Glutamatergic neuron (in vitro differentiated cells): ENCODE measurements around the gene SNRPA. TPM values are rescaled to one million over a fixed set of nuclear protein-coding genes. Genes with fewer than 3 reads are reported as not detected.

Source experiments
- DNase-seq: peaks from one replicate; pipeline ENCODE4 v3.0.0; 2022
- H3K27ac Mint-ChIP-seq: one replicate; pipeline ENCODE4 v1.8.0; 2020; ENCODE audit warnings: mild to moderate bottlenecking, mixed read lengths, inconsistent platforms; ENCODE audit not compliant: unreplicated experiment
- H3K27me3 Mint-ChIP-seq: one replicate; pipeline ENCODE4 v1.8.0; 2020; ENCODE audit warnings: mild to moderate bottlenecking, moderate library complexity, mixed read lengths, inconsistent platforms; ENCODE audit not compliant: unreplicated experiment
- H3K36me3 Mint-ChIP-seq: one replicate; pipeline ENCODE4 v1.8.0; 2020; ENCODE audit warnings: mild to moderate bottlenecking, mixed read lengths, inconsistent platforms; ENCODE audit not compliant: unreplicated experiment
- H3K4me1 Mint-ChIP-seq: one replicate; pipeline ENCODE4 v1.8.0; 2020; ENCODE audit warnings: mild to moderate bottlenecking, low read depth, mixed read lengths, inconsistent platforms; ENCODE audit not compliant: unreplicated experiment
- H3K4me3 Mint-ChIP-seq: one replicate; pipeline ENCODE4 v1.8.0; 2020; ENCODE audit warnings: mild to moderate bottlenecking, mixed read lengths, inconsistent platforms; ENCODE audit not compliant: unreplicated experiment
- H3K9me3 Mint-ChIP-seq: one replicate; pipeline ENCODE4 v1.8.0; 2020; ENCODE audit warnings: mild to moderate bottlenecking, moderate library complexity, mixed read lengths, inconsistent platforms; ENCODE audit not compliant: unreplicated experiment
- total RNA-seq: library from RNA; stranded (reverse); fragmentation: NEBNext Ultra II Directional; extraction: Animal tissue kit (Norgen Biotek cat#: 25700); gene quantifications from one replicate; pipeline ENCODE4 v1.2.1, GENCODE V29; 2021; ENCODE audit not compliant: unreplicated experiment
- TF ChIP-seq, protein P1 (sequence below): fragments of 200-600 bp; sonication (generic); IDR thresholded peaks from one replicate; pipeline ENCODE4 v1.5.0; 2021; ENCODE audit not compliant: partially characterized antibody, unreplicated experiment

SNRPA gene
- total RNA-seq, 1 donor from 2014 or later = 70.3 TPM

DNA sequence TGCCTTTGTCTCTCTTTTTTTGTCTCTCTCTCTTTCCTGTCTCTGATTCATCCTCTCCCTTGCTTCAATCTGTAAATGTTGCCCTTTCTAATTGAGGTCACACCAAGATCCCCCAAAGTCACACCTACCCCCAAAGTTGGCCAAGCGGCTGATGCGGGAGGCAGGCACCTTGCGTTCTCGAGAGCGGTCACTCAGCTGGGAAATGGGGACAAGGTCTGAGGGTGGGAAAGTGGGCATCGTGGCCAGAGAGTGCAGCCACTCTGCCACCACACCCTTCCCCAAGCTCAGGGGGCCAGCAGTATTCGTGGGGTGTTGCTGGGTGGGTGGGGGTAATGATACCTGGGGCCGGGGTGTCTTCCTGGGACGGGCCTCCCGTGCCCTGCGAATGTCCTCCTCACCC, 37.1 kb upstream of the SNRPA start:
- Mint-ChIP-seq H3K27ac (peak overlapping the region; percentile 29), H3K27me3 (peaks cover 12% of the 10 kb centered on the region)

DNA sequence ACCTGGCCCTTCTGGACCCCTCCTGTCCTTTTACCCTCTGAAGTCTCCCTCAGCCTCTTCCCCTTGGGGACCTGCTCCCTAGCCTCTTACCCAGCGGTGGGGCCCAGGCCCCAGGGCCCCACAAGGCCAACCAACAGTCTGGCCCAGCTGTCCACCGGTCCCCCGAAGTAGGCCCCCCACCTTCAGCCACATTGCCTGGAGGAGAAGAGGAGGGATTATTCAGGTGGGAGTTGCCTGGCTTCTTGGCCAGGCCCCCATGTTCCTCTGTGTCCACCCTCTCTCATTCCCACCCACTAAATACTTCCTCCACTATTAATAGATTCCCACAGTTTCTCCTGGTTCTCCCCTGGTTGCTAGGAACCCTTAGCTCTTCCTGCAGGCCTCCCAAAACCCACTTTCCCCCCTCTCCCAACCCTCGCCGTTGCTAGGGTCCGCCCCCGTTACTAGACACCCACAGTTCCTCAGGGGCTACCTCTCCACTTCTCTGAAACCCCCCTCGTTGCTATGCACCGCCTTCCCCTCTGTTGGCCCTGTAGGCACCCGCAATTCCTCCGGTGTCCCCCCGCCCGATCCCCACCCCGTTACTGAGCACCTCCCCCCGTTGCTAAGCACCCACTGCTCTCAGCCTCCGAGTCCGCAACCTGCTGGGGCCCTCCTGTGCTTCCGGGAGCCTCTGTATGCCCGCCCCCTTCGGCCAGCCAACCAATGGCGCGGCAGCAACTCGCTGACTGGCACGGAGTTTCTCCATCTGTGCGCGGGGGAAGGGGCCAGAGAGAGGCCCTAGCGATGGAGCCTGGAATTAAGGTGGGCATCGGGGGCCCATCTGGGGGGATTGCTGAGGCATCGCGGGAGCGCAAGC, 36.3 kb upstream of the SNRPA start:
- Mint-ChIP-seq H3K4me3 (peak overlapping the region; percentile 94), H3K27ac (peak overlapping the region; percentile 87), H3K36me3 (peaks cover 5% of the 10 kb centered on the region), H3K4me1 (peaks cover 18% of the 10 kb centered on the region), H3K27me3 (peaks cover 12% of the 10 kb centered on the region), H3K9me3 (peaks cover 14% of the 10 kb centered on the region)
- peak; percentile 95 for DNase-seq
- TF ChIP-seq, protein P1, sequence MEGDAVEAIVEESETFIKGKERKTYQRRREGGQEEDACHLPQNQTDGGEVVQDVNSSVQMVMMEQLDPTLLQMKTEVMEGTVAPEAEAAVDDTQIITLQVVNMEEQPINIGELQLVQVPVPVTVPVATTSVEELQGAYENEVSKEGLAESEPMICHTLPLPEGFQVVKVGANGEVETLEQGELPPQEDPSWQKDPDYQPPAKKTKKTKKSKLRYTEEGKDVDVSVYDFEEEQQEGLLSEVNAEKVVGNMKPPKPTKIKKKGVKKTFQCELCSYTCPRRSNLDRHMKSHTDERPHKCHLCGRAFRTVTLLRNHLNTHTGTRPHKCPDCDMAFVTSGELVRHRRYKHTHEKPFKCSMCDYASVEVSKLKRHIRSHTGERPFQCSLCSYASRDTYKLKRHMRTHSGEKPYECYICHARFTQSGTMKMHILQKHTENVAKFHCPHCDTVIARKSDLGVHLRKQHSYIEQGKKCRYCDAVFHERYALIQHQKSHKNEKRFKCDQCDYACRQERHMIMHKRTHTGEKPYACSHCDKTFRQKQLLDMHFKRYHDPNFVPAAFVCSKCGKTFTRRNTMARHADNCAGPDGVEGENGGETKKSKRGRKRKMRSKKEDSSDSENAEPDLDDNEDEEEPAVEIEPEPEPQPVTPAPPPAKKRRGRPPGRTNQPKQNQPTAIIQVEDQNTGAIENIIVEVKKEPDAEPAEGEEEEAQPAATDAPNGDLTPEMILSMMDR = no peak

More for the DNA sequence above, 37.1 kb upstream of the SNRPA start:
- no peak for DNase-seq
- Mint-ChIP-seq H3K9me3 (peaks cover 14% of the 10 kb centered on the region), H3K36me3 (peaks cover 5% of the 10 kb centered on the region), H3K4me3 (peak overlapping the region; percentile 78), H3K4me1 (peaks cover 18% of the 10 kb centered on the region)
- TF ChIP-seq, protein P1 = no peak

DNA sequence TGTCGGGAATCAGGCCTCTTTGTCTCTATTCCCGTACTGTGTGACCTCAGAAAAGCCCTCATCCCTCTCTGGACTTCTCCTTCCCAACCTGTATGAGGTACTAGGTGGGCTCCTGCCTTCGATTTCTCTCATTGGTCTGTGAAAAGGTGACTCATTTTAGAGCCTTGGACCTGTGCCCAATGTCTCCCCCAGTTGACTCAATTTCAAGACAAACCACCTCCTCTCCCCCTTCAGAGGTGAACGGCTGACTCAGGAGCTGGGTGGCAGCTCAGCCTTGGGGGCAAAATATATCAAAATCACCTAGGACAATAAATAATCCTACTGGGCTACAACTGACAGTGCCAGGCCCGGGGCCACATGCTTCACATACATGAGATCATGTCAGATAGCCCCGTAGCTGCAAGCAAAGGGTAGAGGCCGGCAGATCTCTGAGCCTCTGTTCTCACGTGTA, 34.9 kb upstream of the SNRPA start:
- no peak for DNase-seq
- peaks cover 5% of the 10 kb centered on the region for H3K36me3 Mint-ChIP-seq
- H3K4me1 Mint-ChIP-seq = peaks cover 22% of the 10 kb centered on the region
- H3K4me3 Mint-ChIP-seq = peak overlapping the region; percentile 94
- TF ChIP-seq, protein P1 = no peak
- H3K9me3 Mint-ChIP-seq = peaks cover 18% of the 10 kb centered on the region
- peaks cover 12% of the 10 kb centered on the region for H3K27me3 Mint-ChIP-seq
- peak overlapping the region; percentile 87 for H3K27ac Mint-ChIP-seq

DNA sequence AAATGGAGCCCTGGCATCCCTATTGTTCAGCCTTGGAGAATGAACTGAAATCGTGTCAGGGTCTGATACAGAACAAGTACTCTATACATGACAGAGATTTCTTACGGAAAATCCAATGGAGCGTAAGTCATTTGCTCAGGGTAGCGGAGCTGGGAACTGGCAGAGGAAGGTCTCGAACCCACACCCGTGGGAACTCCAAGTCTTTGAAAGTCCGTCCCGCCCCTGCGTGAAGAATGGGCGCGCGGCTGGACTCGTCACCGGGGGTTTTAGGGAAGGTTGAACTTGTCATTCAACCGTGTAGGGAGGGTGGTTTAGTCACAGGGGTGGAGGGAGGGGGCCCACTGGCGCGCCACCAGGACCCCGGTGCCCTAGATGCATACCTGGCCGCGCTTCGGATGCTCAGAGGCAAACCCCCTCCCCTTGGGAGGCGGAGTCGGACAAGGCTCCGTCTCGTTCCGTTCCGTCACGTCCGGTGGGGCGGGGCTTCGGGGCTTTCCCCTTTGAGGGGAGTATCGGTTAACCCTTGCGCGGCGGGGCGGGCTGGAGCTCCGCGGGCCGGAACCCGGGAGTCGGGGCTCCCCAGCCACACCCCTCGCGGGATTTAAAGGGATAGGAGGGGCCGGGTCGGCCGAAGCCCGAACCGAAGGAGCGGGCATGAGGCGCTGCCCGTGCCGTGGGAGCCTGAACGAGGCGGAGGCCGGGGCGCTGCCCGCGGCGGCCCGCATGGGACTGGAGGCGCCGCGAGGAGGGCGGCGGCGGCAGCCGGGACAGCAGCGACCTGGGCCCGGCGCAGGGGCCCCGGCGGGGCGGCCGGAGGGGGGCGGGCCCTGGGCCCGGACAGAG, 34.3 kb upstream of the SNRPA start, which contains the start of the genes COQ8B and ITPKC:
Gene COQ8B, minus strand, starts transcription at position 405 of the 843 bp plus-strand sequence. CDS start 2,254 bp downstream, outside the sequence.
Gene ITPKC, plus strand, starts transcription at position 631 of the 843 bp plus-strand sequence. Its CDS starts 24 bp downstream, at position 655.
- peaks cover 22% of the 10 kb centered on the region for H3K4me1 Mint-ChIP-seq

More for the DNA sequence above, 34.3 kb upstream of the SNRPA start, which contains the start of the genes COQ8B and ITPKC:
- TF ChIP-seq, protein P1 = no peak
- peaks cover under 1% of the 10 kb centered on the region for H3K36me3 Mint-ChIP-seq
- peak within 1 kb of the TSS; percentile 94 for H3K4me3 Mint-ChIP-seq
- H3K9me3 Mint-ChIP-seq = peaks cover 16% of the 10 kb centered on the region
- peak within 1 kb of the TSS; percentile 87 for H3K27ac Mint-ChIP-seq
- peak; percentile 100 for DNase-seq
- peaks cover 12% of the 10 kb centered on the region for H3K27me3 Mint-ChIP-seq
